Gastroesophageal sphincter (tissue), 4 donors: Measurements from ENCODE around the gene TOP1. TPM values are rescaled to one million over a fixed set of nuclear protein-coding genes. Genes with fewer than 3 reads are reported as not detected.
A peak's percentile ranks its signal among the peaks of the same experiment; 100 is the strongest.

Experiments
- ATAC-seq: fragments of 150-250 bp; one replicate; pipeline ENCODE4 v1.9.1; 2016; ENCODE audit warnings: mild to moderate bottlenecking, moderate library complexity
- H3K27ac ChIP-seq, 4 donors: fragments of 200-600 bp; sonication (generic) in 3 of 4; 1 replicate in 3 of 4; 2 replicates in 1 of 4; pipeline ENCODE4 v1.5.1; 2016 to 2019
- H3K27me3 ChIP-seq: fragments of 200-600 bp; sonication (generic); one replicate; pipeline ENCODE4 v1.5.1; 2019
- H3K36me3 ChIP-seq, 2 donors: fragments of 200-600 bp; sonication (generic); one replicate each; pipeline ENCODE4 v1.5.1; 2019; ENCODE audit warnings: control low read depth in 1 of 2
- H3K4me1 ChIP-seq, 3 donors: fragments of 200-600 bp; sonication (generic); 1 replicate in 2 of 3; 2 replicates in 1 of 3; pipeline ENCODE4 v1.5.1; 2016 to 2019; ENCODE audit warnings: control low read depth in 2 of 3
- H3K4me3 ChIP-seq, 2 donors: fragments of 200-600 bp; sonication (generic); one replicate each; pipeline ENCODE4 v1.5.1; 2019; ENCODE audit warnings: mild to moderate bottlenecking in 1 of 2, moderate library complexity in 1 of 2
- H3K9me3 ChIP-seq, 3 donors: fragments of 200-600 bp; sonication (generic); one replicate each; pipeline ENCODE4 v1.5.1; 2017 to 2019; ENCODE audit warnings: control low read depth in 2 of 3
- EP300 ChIP-seq: sonication (generic); formaldehyde crosslinking; IDR thresholded peaks from one replicate; pipeline ENCODE4 v1.6.1; 2017; ENCODE audit warnings: antibody characterized with exemption, mild to moderate bottlenecking
- POLR2A ChIP-seq, 2 donors: fragments of 450-650 bp; IDR thresholded peaks; one replicate each; pipeline ENCODE4 v1.6.1; 2017; ENCODE audit warnings: antibody characterized with exemption in 2 of 2, mild to moderate bottlenecking in 2 of 2, moderate library complexity in 1 of 2
- POLR2AphosphoS5 ChIP-seq: sonication (generic); formaldehyde crosslinking; IDR thresholded peaks from one replicate; pipeline ENCODE4 v1.6.1; 2017; ENCODE audit warnings: antibody characterized with exemption
- WGBS, 2 donors: methylation state at CpG; one replicate each; pipeline ENCODE4 v1.1.5; 2018; ENCODE audit warnings: low coverage in 1 of 2; 5-methylcytosine and 5-hydroxymethylcytosine counted together
- total RNA-seq, 4 donors: library from RNA; depleted of rRNA; stranded (reverse); fragments of >200 nt; gene quantifications; one replicate each; pipeline ENCODE4 v1.1.0, GENCODE V29; 2016
- TF ChIP-seq, protein P1 (sequence below), 4 experiments: fragments of 200-600 bp in 2 of 4; fragments of 450-650 bp in 2 of 4; sonication (generic) in 1 of 4; IDR thresholded peaks; one replicate each; pipeline ENCODE4 v1.5.1; 2017 to 2019; ENCODE audit warnings: antibody characterized with exemption in 4 of 4, mild to moderate bottlenecking in 2 of 4, moderate library complexity in 2 of 4

TOP1 gene
- total RNA-seq, 4 donors from 2014 or later = 22.0 to 31.6 (median 28.8) TPM

DNA sequence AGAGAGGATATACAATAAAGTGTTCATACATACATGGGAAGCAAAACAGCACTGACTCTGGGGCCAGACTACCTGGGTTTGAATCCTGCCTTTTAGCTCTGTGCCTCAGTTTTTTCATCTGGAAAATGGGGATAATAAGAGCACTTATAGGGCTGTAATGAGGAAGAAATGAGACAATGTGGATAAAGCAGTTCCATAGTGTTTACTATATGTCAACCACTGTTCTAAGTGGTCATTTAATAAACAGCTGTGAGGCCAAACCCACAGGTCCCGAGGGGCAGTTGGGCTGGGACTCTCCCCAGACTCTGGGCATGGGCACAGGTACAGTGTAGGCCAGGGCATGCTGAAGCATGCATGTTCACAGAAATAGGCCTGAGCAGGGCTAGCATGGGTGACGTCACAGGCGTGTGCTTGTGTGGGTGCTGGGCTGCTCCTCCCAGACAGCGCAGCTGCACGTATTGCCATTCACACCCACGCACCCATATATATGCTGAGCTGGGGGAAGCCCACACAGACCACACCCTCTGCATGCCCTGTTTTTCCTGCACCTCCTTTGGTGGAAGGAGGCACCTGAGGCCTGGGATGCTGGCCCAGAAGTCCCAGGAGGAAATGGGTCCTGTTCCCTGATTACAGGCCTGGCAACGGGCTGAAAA lies 105.2 kb downstream of the TOP1 start:
- Histone ChIP-seq H3K27ac (no peak overlapping the region), H3K9me3 (no peaks in the 10 kb centered on the region), H3K27me3 (no peaks in the 10 kb centered on the region), H3K4me1 (peaks cover 0 to 24% (median 7%) of the 10 kb centered on the region in 3 donors), H3K4me3 (no peak overlapping the region), H3K36me3 (no peaks in the 10 kb centered on the region)
- no peak for ATAC-seq
- TF ChIP-seq POLR2AphosphoS5 (no peak), EP300 (no peak), POLR2A (IDR thresholded peaks at IDR 0.05) (no peak)
- TF ChIP-seq, protein P1, sequence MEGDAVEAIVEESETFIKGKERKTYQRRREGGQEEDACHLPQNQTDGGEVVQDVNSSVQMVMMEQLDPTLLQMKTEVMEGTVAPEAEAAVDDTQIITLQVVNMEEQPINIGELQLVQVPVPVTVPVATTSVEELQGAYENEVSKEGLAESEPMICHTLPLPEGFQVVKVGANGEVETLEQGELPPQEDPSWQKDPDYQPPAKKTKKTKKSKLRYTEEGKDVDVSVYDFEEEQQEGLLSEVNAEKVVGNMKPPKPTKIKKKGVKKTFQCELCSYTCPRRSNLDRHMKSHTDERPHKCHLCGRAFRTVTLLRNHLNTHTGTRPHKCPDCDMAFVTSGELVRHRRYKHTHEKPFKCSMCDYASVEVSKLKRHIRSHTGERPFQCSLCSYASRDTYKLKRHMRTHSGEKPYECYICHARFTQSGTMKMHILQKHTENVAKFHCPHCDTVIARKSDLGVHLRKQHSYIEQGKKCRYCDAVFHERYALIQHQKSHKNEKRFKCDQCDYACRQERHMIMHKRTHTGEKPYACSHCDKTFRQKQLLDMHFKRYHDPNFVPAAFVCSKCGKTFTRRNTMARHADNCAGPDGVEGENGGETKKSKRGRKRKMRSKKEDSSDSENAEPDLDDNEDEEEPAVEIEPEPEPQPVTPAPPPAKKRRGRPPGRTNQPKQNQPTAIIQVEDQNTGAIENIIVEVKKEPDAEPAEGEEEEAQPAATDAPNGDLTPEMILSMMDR (IDR thresholded peaks at IDR 0.05) = no peak
- 100% methylated on average over 1 of the region's 7 CpGs; no CpG with 5 or more reads in 1 of the 2 donors for WGBS, 2 donors

GRCh38 chr20:41134362-41135186 lies 106.0 kb downstream of the TOP1 start:
- Histone ChIP-seq H3K4me1 (peaks cover 0 to 32% (median 11%) of the 10 kb centered on the region in 3 donors), H3K4me3 (no peak overlapping the region), H3K27ac (no peak overlapping the region), H3K27me3 (no peaks in the 10 kb centered on the region), H3K36me3 (no peaks in the 10 kb centered on the region), H3K9me3 (no peaks in the 10 kb centered on the region)
- 87% methylated on average over 3 to 5 of the region's 9 CpGs for WGBS, 2 donors
- TF ChIP-seq POLR2AphosphoS5 = no peak
- no peak for TF ChIP-seq EP300
- TF ChIP-seq POLR2A (IDR thresholded peaks at IDR 0.05) = no peak
- TF ChIP-seq, protein P1 (IDR thresholded peaks at IDR 0.05) = no peak
- ATAC-seq = no peak

DNA sequence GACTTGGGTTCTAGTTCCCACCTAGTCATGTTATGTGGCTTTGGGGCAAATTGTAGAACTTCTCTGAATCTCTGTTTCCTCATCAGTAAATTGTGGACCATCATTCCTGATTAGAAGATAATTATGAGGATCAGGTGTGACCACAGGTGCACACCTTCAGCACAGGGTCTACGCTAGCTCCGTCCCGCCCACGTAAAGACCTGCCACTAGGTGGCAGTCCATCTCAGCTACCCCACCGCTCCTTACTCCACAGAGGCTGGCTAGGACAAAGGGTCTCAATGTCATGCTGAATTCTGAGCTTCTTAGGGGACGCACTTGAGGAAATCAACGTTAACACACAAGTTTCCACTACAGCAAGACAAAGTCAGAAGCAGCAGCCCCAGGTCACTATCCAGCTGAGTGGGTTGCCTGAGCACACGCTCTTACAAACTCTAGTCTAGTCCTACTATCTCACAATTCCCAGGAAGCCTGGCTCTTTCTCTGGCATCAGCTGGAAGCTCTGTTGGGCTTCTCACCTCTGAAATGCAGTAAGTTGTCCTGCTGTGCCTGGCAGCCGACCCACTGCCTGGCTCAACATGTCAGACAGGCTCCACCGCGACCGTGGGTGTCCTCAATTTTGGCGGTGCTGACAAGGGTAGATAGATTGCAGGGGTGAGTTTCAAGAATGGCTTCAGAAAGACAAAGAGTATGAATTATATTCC lies 106.7 kb downstream of the TOP1 start:
- Histone ChIP-seq H3K9me3 (no peaks in the 10 kb centered on the region), H3K27ac (no peak overlapping the region), H3K4me1 (peaks cover 0 to 39% (median 18%) of the 10 kb centered on the region in 3 donors), H3K27me3 (no peaks in the 10 kb centered on the region), H3K4me3 (no peak overlapping the region), H3K36me3 (no peaks in the 10 kb centered on the region)
- 38 to 39% methylated on average over 5 to 8 of the region's 13 CpGs for WGBS, 2 donors
- TF ChIP-seq, protein P1 (IDR thresholded peaks at IDR 0.05) = peak in 3 of 4 experiments; percentile 56 to 72 (median 57)
- no peak for TF ChIP-seq POLR2A (IDR thresholded peaks at IDR 0.05)
- no peak for ATAC-seq

- WGBS, 2 donors = 37 to 58% methylated on average over 9 to 12 of the region's 23 CpGs
- Histone ChIP-seq H3K36me3 (no peaks in the 10 kb centered on the region), H3K27ac (peak overlapping the region; percentile 84 to 99 (median 98)), H3K27me3 (no peaks in the 10 kb centered on the region), H3K4me1 (peaks cover 0 to 47% (median 26%) of the 10 kb centered on the region in 3 donors), H3K9me3 (no peaks in the 10 kb centered on the region), H3K4me3 (peak overlapping the region; percentile 95)
- TF ChIP-seq, protein P1 (IDR thresholded peaks at IDR 0.05) = no peak
- TF ChIP-seq POLR2A (IDR thresholded peaks at IDR 0.05) (no peak), EP300 (no peak), POLR2AphosphoS5 (no peak)
- no peak for ATAC-seq
These were observed 107.5 kb downstream of the TOP1 start for GRCh38 chr20:41135888-41136679.
